Measurements from ENCODE around the gene PDE9A.

- TF ChIP-seq CTCF (conservative IDR thresholded peaks at IDR 0.05; ENCODE audit: low read depth in 2 of 2) (0 out of 4 replicates have a peak, but pooled peaks of 1 of the 2 experiments have one; percentile 11), EZH2 (IDR thresholded peaks at IDR 0.05; ENCODE audit: low read depth, unreplicated experiment) (peak; percentile 37)
These were observed 127.9 kb downstream of the PDE9A start for GRCh38 chr21:42781150-42781970.
